ENCODE data around the gene TP63. TPM values are rescaled to one million over a fixed set of nuclear protein-coding genes. Genes with fewer than 3 reads are reported as not detected.

The TP63 gene
- total and polyA plus RNA-seq, 3 donors from 2014 or later = 5.2 to 10.5 (median 6.0) TPM

DNA sequence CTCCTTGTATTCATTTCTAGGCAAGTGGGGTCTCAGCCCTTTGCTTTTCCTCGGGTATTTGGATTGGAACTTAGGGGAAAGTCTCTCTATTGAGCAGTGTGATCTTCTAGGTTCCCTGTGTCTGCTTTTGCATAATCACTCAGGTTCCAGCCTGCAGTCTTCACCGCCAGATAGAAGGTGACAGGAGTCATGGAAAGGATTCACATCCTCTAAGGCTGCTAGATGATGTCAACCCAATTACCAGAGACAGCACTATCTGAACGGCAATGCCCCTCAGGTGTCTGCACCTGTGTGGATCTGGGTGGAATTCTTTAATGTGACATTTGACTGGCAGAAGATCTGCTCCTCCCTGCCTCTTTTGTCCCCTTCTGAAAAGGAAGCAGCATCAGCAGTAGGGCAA, 311.8 kb downstream of the TP63 start:
- no peak overlapping the region for H3K27ac ChIP-seq
- no peaks in the 10 kb centered on the region for H3K27me3 ChIP-seq
- H3K4me3 ChIP-seq = no peak overlapping the region
- intact Hi-C loops (cut with DNase I; ENCODE audit: low total_unique reads) = no loop called here
- no peaks in the 10 kb centered on the region for H3K36me3 ChIP-seq (ENCODE audit: low read depth, missing control alignments)
- H3K4me1 ChIP-seq = peaks cover 6% of the 10 kb centered on the region
- no peaks in the 10 kb centered on the region for H3K9me3 ChIP-seq
- TF ChIP-seq, protein P1, sequence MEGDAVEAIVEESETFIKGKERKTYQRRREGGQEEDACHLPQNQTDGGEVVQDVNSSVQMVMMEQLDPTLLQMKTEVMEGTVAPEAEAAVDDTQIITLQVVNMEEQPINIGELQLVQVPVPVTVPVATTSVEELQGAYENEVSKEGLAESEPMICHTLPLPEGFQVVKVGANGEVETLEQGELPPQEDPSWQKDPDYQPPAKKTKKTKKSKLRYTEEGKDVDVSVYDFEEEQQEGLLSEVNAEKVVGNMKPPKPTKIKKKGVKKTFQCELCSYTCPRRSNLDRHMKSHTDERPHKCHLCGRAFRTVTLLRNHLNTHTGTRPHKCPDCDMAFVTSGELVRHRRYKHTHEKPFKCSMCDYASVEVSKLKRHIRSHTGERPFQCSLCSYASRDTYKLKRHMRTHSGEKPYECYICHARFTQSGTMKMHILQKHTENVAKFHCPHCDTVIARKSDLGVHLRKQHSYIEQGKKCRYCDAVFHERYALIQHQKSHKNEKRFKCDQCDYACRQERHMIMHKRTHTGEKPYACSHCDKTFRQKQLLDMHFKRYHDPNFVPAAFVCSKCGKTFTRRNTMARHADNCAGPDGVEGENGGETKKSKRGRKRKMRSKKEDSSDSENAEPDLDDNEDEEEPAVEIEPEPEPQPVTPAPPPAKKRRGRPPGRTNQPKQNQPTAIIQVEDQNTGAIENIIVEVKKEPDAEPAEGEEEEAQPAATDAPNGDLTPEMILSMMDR (IDR thresholded peaks at IDR 0.05) = no peak
- no peak for TF ChIP-seq POLR2A (IDR thresholded peaks at IDR 0.05)
- WGBS, 2 donors = 90 to 91% methylated on average over 3 of the region's 3 CpGs
- no peak for DNase-seq

DNA sequence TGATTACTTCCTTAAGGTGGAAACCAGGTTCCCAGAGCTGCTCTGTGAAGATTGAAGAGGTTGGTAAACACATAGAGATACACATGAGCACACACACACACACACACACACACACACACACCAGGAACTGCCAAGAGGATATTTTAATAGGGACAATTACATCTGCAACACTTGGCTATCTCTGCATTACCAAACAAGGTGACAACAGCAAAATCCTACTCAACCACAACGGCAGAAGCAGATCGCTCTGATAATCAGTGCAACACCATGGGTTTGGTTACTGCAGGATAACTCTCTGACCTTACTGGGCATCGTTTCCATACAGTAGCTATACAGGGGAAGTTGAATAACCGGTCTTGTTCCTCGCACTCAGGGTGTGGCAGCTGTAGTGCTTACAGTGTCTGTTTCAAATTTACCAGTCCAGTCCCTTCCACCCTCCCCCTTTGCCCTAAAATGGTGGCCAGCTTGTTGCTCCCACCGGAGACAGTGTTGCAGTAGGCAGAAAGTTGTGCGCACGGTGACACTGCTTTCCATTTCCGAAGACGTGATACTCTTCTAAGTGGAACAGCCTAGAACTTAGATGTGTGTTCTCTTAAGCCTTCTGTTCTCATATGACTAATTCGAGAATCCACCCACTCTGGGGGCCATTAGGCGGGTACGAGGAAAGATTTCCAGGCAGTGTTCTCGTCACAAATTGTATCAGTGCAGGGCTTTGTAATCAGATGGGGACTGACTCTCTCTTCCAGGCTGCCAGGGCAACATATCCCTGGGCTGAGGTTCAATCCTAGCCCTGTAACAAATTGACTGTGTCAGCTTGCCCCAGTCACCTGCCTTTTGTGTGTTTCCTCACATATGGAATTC, 313.3 kb downstream of the TP63 start:
- no peaks in the 10 kb centered on the region for H3K9me3 ChIP-seq
- 87 to 92% methylated on average over 12 to 14 of the region's 14 CpGs for WGBS, 2 donors
- TF ChIP-seq POLR2A (IDR thresholded peaks at IDR 0.05) = no peak
- TF ChIP-seq, protein P1 (IDR thresholded peaks at IDR 0.05) = no peak
- DNase-seq = no peak
- H3K4me1 ChIP-seq = peaks cover 6% of the 10 kb centered on the region
- no peaks in the 10 kb centered on the region for H3K36me3 ChIP-seq (ENCODE audit: low read depth, missing control alignments)
- intact Hi-C loops (cut with DNase I; ENCODE audit: low total_unique reads) = no loop called here
- H3K4me3 ChIP-seq = no peak overlapping the region
- H3K27me3 ChIP-seq = no peaks in the 10 kb centered on the region
- H3K27ac ChIP-seq = no peak overlapping the region

DNA sequence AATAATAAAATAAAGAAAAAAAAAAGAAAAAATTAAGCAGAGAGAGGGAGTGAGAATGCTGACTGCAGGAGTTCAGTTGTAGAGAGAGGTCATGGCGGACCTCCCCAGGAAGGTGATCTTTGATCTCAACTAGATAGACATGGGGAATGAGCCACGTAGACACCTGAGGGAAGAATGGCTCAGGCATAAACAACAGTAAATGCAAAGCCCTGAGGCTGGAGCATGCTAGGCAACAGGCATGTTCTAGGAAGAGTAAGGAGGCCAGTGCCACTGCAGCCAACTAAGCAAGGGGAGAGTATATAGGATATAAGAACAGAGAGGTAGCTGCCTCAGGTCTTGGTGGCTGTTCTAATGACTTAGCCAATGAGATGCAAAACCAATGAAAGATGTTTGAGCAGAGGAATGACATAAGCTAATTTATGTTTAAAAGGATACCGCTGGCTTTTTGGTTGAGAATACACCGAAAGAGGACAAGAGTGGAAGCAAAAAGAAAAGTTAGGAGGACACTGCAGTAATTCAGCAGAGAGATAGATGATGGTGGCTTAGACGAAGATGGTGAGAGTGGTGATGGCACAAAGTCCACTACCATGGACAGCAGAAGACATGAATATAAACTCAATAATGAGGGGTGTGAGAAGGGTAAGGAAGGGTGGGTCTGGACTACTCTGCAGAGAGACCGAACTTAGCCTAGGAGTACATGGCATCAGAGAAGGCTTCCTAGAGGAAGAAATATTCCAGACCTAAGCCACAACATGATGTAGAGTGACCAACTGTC, 314.9 kb downstream of the TP63 start:
- DNase-seq = no peak
- intact Hi-C loops (cut with DNase I; ENCODE audit: low total_unique reads) = no loop called here
- no peaks in the 10 kb centered on the region for H3K36me3 ChIP-seq (ENCODE audit: low read depth, missing control alignments)
- peaks cover 6% of the 10 kb centered on the region for H3K4me1 ChIP-seq
- 90 to 91% methylated on average over 6 of the region's 6 CpGs for whole genome bisulfite sequencing, 2 donors
- H3K27ac ChIP-seq = no peak overlapping the region
- no peak overlapping the region for H3K4me3 ChIP-seq
- no peaks in the 10 kb centered on the region for H3K27me3 ChIP-seq
- TF ChIP-seq, protein P1 (IDR thresholded peaks at IDR 0.05) = no peak
- no peak for TF ChIP-seq POLR2A (IDR thresholded peaks at IDR 0.05)
- H3K9me3 ChIP-seq = no peaks in the 10 kb centered on the region

MicroRNAs within 50 kb of the gene (microRNA counts, 767-probe panel; counts per million panel counts)
- microRNA hsa-miR-944 = 0 to 152 counts per million in 2 donors

Small RNAs within 50 kb of the gene (microRNA-seq; reads per million reads assigned to microRNA genes)
- 1.4 to 2.1 reads per million in 2 donors for gene MIR944 (ENCODE audit: borderline number of aligned reads in 2 of 2, borderline replicate concordance in 1 of 2)

Small RNAs within 50 kb of the gene (small RNA-seq; reads per million reads assigned to genes)
- gene AC078809.1 (0 reads per million in 2 donors), gene MIR944 (0 to 0.19 reads per million in 2 donors)
